ES-I3 (cell line): Measurements from ENCODE around the gene PLEKHN1.

ENCODE experiments used
- H3K36me3 ChIP-seq: 2 replicates; pipeline ENCODE4 v1.6.1; 2013; ENCODE audit warnings: mild to moderate bottlenecking, low read length, control low read depth, moderate library complexity; ENCODE audit not compliant: insufficient read depth
- H3K4me1 ChIP-seq: 2 replicates; pipeline ENCODE4 v1.6.1; 2013; ENCODE audit warnings: mild to moderate bottlenecking, control low read depth, low read length; ENCODE audit not compliant: insufficient read depth
- H3K9ac ChIP-seq: 2 replicates; pipeline ENCODE4 v1.6.1; 2013; ENCODE audit warnings: low read depth, mild to moderate bottlenecking, low read length, moderate library complexity
- H3K9me3 ChIP-seq: 2 replicates; pipeline ENCODE4 v1.6.1; 2013; ENCODE audit warnings: mild to moderate bottlenecking, low read length, moderate library complexity; ENCODE audit not compliant: control insufficient read depth, insufficient read depth

PLEKHN1 gene

GRCh38 chr1:924656-925560 is 41.4 kb upstream of the PLEKHN1 start:
- Histone ChIP-seq H3K9me3 (no peaks in the 10 kb centered on the region), H3K4me1 (peaks cover 10% of the 10 kb centered on the region; the same call in 1 of the 2 replicates), H3K9ac (peak overlapping the region; percentile 39; the same call in 1 of the 2 replicates), H3K36me3 (no peaks in the 10 kb centered on the region; the same call in 1 of the 2 replicates)

- Histone ChIP-seq H3K4me1 (peaks cover 4% of the 10 kb centered on the region; the same call in 1 of the 2 replicates), H3K9me3 (no peaks in the 10 kb centered on the region), H3K36me3 (no peaks in the 10 kb centered on the region), H3K9ac (peak overlapping the region; percentile 25; the same call in 1 of the 2 replicates)
These were observed 40.5 kb upstream of the PLEKHN1 start for GRCh38 chr1:925561-926421.

- no peak overlapping the region for H3K9ac ChIP-seq
- H3K4me1 ChIP-seq = no peaks in the 10 kb centered on the region
- no peaks in the 10 kb centered on the region for H3K36me3 ChIP-seq
- H3K9me3 ChIP-seq = no peaks in the 10 kb centered on the region
These were observed 39.0 kb upstream of the PLEKHN1 start for GRCh38 chr1:927234-927633.

- Histone ChIP-seq H3K4me1 (no peaks in the 10 kb centered on the region), H3K36me3 (no peaks in the 10 kb centered on the region), H3K9ac (no peak overlapping the region), H3K9me3 (no peaks in the 10 kb centered on the region)
These were observed 38.5 kb upstream of the PLEKHN1 start for GRCh38 chr1:927748-928147.

- no peaks in the 10 kb centered on the region for H3K9me3 ChIP-seq
- no peak overlapping the region for H3K9ac ChIP-seq
- H3K4me1 ChIP-seq = no peaks in the 10 kb centered on the region
- no peaks in the 10 kb centered on the region for H3K36me3 ChIP-seq
These were observed 37.2 kb upstream of the PLEKHN1 start for GRCh38 chr1:928825-929661.

GRCh38 chr1:929712-930632 is 36.3 kb upstream of the PLEKHN1 start:
- Histone ChIP-seq H3K9me3 (no peaks in the 10 kb centered on the region), H3K4me1 (peaks cover 1% of the 10 kb centered on the region; the same call in 1 of the 2 replicates), H3K36me3 (no peaks in the 10 kb centered on the region), H3K9ac (no peak overlapping the region)

DNA sequence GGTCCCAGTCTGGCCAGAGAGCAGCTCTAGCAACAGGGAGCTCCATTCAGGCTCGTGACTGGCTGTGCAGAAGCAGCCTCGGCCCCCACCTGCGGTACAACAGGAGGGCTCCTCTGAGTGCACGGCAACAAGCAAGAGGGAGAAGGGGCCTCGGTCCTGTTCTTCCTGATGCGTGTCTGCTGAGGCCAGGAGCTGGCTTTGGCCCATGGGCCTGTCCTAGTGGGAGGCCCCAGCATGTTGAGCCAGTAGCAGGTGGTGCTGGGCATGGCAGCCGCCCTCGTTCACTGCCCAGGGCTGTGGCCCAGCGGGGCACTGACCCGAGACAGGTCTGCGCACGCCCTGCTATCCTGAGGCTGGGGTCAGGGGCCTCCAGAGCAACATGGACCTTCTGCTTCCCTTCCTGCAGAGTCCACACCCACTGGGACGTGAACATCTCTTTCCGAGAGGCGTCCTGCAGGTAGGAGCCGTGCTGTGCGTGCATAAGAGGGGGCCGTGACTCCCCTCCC is 35.6 kb upstream of the PLEKHN1 start:
- H3K36me3 ChIP-seq = no peaks in the 10 kb centered on the region
- no peak overlapping the region for H3K9ac ChIP-seq
- H3K4me1 ChIP-seq = peaks cover 8% of the 10 kb centered on the region; the same call in 1 of the 2 replicates
- no peaks in the 10 kb centered on the region for H3K9me3 ChIP-seq

DNA sequence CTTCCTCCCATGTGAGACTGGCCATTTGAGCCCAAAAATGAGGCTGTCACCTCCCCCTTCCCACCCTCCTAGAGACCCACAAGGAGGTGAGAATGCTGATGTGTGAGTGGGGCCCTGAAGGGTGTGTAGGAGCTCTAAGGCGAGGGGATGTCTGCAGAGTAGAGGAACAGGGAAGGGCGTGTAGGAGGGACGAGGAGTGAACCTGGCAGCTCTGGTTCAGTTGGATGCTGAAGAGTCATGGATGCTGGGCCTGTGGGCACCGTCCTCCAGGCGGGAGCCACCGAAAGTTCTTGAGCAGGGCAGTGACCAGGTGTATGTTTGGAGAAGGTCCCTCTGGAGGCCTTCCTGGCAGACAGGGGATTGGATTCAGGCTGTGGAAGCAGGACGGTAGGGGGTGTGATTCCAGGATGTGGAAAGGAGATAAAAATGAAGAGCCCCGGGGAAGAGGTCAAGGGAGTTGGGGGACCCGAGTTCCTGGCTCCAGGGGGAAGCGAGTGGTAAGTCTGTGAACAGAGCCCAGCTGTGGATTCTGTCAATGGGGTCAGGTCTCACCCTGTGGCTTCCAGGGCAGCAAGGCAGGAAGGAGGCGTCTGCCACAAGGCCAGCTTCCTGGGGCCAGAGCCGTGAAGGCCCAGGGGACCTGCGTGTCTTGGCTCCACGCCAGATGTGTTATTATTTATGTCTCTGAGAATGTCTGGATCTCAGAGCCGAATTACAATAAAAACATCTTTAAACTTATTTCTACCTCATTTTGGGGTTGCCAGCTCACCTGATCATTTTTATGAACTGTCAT is 34.7 kb upstream of the PLEKHN1 start:
- Histone ChIP-seq H3K36me3 (no peaks in the 10 kb centered on the region), H3K4me1 (peaks cover 8% of the 10 kb centered on the region; the same call in 1 of the 2 replicates), H3K9ac (no peak overlapping the region), H3K9me3 (no peaks in the 10 kb centered on the region)

DNA sequence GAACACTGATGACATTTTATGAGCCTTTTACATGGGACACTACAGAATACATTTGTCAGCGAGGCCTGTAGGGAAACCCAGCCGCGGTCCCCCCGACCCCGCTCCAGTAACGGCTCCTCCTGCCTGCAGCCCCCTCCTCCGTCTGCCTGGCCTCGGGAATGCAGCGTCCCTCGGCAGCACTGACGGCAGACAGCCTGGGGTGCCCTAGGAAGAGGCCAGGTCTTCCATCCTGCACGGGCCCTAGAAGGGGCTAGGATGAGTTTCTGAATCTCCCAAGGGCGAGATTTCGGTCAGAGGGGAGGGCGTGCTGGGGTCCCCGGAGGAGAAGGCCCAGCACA is 34.1 kb upstream of the PLEKHN1 start:
- Histone ChIP-seq H3K9me3 (no peaks in the 10 kb centered on the region), H3K36me3 (no peaks in the 10 kb centered on the region), H3K9ac (no peak overlapping the region), H3K4me1 (peaks cover 8% of the 10 kb centered on the region; the same call in 1 of the 2 replicates)

GRCh38 chr1:932776-933602 is 33.3 kb upstream of the PLEKHN1 start:
- no peaks in the 10 kb centered on the region for H3K36me3 ChIP-seq
- peaks cover 8% of the 10 kb centered on the region; the same call in 1 of the 2 replicates for H3K4me1 ChIP-seq
- no peaks in the 10 kb centered on the region for H3K9me3 ChIP-seq
- H3K9ac ChIP-seq = no peak overlapping the region

GRCh38 chr1:933603-933940 is 32.7 kb upstream of the PLEKHN1 start:
- Histone ChIP-seq H3K9ac (no peak overlapping the region), H3K36me3 (no peaks in the 10 kb centered on the region), H3K9me3 (no peaks in the 10 kb centered on the region), H3K4me1 (peaks cover 8% of the 10 kb centered on the region; the same call in 1 of the 2 replicates)
